ENCODE data around the gene RNASE7.

DNA sequence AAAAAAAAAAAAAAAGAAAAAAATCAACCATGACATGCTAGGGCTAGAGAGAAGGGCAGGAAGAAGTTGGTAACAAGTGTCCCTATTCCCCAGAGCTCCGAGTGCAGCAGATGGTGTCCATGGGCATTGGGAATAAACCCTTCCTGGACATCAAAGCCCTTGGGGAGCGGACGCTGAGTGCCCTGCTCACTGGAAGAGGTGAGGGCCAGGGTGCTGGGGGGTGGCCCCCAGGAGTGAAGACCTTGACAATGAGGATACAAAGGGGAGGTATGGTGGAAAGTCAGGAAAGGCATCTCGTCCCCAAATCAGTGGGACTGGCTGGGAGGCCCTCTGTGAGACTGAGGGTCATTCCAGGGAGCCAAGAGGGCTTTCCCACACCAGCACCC, 44.7 kb downstream of the RNASE7 start:
- TF ChIP-seq, protein P1, sequence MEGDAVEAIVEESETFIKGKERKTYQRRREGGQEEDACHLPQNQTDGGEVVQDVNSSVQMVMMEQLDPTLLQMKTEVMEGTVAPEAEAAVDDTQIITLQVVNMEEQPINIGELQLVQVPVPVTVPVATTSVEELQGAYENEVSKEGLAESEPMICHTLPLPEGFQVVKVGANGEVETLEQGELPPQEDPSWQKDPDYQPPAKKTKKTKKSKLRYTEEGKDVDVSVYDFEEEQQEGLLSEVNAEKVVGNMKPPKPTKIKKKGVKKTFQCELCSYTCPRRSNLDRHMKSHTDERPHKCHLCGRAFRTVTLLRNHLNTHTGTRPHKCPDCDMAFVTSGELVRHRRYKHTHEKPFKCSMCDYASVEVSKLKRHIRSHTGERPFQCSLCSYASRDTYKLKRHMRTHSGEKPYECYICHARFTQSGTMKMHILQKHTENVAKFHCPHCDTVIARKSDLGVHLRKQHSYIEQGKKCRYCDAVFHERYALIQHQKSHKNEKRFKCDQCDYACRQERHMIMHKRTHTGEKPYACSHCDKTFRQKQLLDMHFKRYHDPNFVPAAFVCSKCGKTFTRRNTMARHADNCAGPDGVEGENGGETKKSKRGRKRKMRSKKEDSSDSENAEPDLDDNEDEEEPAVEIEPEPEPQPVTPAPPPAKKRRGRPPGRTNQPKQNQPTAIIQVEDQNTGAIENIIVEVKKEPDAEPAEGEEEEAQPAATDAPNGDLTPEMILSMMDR (IDR thresholded peaks at IDR 0.05 in 4 of 5, conservative IDR thresholded peaks at IDR 0.05 in 1 of 5): no peak
- TF ChIP-seq POLR2A (IDR thresholded peaks at IDR 0.05): no peak
